GM12878 (cell line): ENCODE measurements around the gene NPLOC4.

Source experiments
- EZH2 ChIP-seq: IDR thresholded peaks from 2 replicates; pipeline ENCODE4 v1.6.1; 2012; ENCODE audit warnings: low read depth, mild to moderate bottlenecking, control low read depth, inconsistent platforms, low read length, borderline replicate concordance; ENCODE audit not compliant: control insufficient read depth
- FOXK2 ChIP-seq: fragments of 450-650 bp; IDR thresholded peaks from 2 replicates; pipeline ENCODE4 v1.6.1; 2017; ENCODE audit warnings: mild to moderate bottlenecking, moderate library complexity

DNA sequence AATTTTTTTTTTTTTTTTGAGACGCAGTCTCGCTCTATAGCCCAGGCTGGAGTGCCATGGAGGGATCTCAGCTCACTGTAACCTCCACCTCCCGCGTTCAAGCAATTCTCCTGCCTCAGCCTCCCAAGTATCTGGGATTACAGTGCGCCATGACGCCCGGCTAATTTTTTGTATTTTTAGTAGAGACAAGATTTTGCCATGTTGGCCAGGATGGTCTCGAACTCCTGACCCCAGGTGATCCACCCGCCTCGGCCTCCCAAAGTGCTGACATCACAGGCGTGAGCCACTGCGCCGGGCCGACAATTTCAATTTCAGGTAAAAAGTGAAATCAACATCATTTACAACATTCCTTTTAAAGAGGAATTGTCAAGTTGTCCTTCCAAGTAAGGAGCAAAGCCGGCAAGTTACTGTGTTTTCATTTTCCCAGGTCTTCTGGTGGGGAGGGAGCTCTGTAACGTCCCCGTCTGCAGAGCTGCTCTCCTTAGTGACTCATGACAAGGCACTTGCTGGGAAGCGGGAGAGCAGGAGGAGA, 873 bp downstream of the NPLOC4 start:
- TF ChIP-seq EZH2 (no peak), FOXK2 (no peak)
